ENCODE measurements around the gene NPAS4. TPM values are rescaled to one million over a fixed set of nuclear protein-coding genes. Genes with fewer than 3 reads are reported as not detected.
A peak's percentile ranks its signal among the peaks of the same experiment; 100 is the strongest.
"Not testable (repeated sequence)": the region's sequence is repeated elsewhere in the genome, so short reads cannot be mapped to it uniquely, and the experiment has no call there.

Gene NPAS4
- polyA plus RNA-seq, 1 donor (not counting 4 experiments of a cell fraction or from before 2014, with no cell fraction given): not detected

GRCh38 chr11:66429983-66430602, 9.3 kb downstream of the NPAS4 start:
- H3K27ac ChIP-seq (ENCODE audit: control insufficient read depth, insufficient read depth, low read length): no peak overlapping the region
- TF ChIP-seq CTCF (optimal IDR thresholded peaks at IDR 0.05 in 1 of 3, IDR thresholded peaks at IDR 0.05 in 1 of 3, conservative IDR thresholded peaks at IDR 0.05 in 1 of 3; ENCODE audit: extremely low read depth in 1 of 3, insufficient read depth in 2 of 3, low read length in 3 of 3): peak; percentile 82 to 95 (median 84)
- no peak for TF ChIP-seq EZH2 (IDR thresholded peaks at IDR 0.05; ENCODE audit: low read length)
- DNase-seq (ENCODE audit: low read depth, low spot score) (no peak), FAIRE-seq (peak; percentile 29)
- no peak overlapping the region for H3K9ac ChIP-seq (ENCODE audit: control insufficient read depth, extremely low read depth, insufficient read depth, low read length)
- no peak overlapping the region for H2AFZ ChIP-seq (ENCODE audit: control insufficient read depth, low read length)
- no peaks in the 10 kb centered on the region for H3K79me2 ChIP-seq (ENCODE audit: control insufficient read depth, insufficient read depth, low read length)
- no peaks in the 10 kb centered on the region for H3K4me1 ChIP-seq (ENCODE audit: control insufficient read depth, extremely low read depth, insufficient read depth, low read length)
- H4K20me1 ChIP-seq (ENCODE audit: control insufficient read depth, extremely low read depth, insufficient read depth, low read length): no peaks in the 10 kb centered on the region
- H3K9me3 ChIP-seq (ENCODE audit: control insufficient read depth, low read depth, low read length): no peaks in the 10 kb centered on the region
- no peak overlapping the region for H3K4me2 ChIP-seq (ENCODE audit: control insufficient read depth, extremely low read depth, insufficient read depth, low read depth, low read length)
- no peak overlapping the region for H3K4me3 ChIP-seq (ENCODE audit: control insufficient read depth in 2 of 3, extremely low read depth in 1 of 3, insufficient read depth in 2 of 3, low read depth in 1 of 3, low read length in 3 of 3)
- H3K9me1 ChIP-seq (ENCODE audit: control insufficient read depth, extremely low read depth, insufficient read depth, low read length): no peaks in the 10 kb centered on the region
- H3K36me3 ChIP-seq (ENCODE audit: control insufficient read depth in 2 of 2, extremely low read depth in 1 of 2, insufficient read depth in 2 of 2, low read length in 2 of 2): peaks cover 0 to 4% of the 10 kb centered on the region in 2 experiments
- no peaks in the 10 kb centered on the region for H3K27me3 ChIP-seq (ENCODE audit: control insufficient read depth, extremely low read depth, insufficient read depth, low read length)
- dilution Hi-C loops (cut with MboI; ENCODE audit: extremely low pct_ligation_motif_present, low sequenced_read_pairs): no loop called here

- H3K4me2 ChIP-seq (ENCODE audit: control insufficient read depth, extremely low read depth, insufficient read depth, low read depth, low read length); H3K9ac ChIP-seq (ENCODE audit: control insufficient read depth, extremely low read depth, insufficient read depth, low read length); H3K36me3 ChIP-seq (ENCODE audit: control insufficient read depth in 2 of 2, extremely low read depth in 1 of 2, insufficient read depth in 2 of 2, low read length in 2 of 2); H3K79me2 ChIP-seq (ENCODE audit: control insufficient read depth, insufficient read depth, low read length); H3K4me3 ChIP-seq (ENCODE audit: control insufficient read depth in 2 of 3, extremely low read depth in 1 of 3, insufficient read depth in 2 of 3, low read depth in 1 of 3, low read length in 3 of 3); dilution Hi-C loops (cut with MboI; ENCODE audit: extremely low pct_ligation_motif_present, low sequenced_read_pairs); H3K27me3 ChIP-seq (ENCODE audit: control insufficient read depth, extremely low read depth, insufficient read depth, low read length); H2AFZ ChIP-seq (ENCODE audit: control insufficient read depth, low read length); DNase-seq (ENCODE audit: low read depth, low spot score); H3K9me1 ChIP-seq (ENCODE audit: control insufficient read depth, extremely low read depth, insufficient read depth, low read length); H3K27ac ChIP-seq (ENCODE audit: control insufficient read depth, insufficient read depth, low read length); H3K9me3 ChIP-seq (ENCODE audit: control insufficient read depth, low read depth, low read length); FAIRE-seq; H4K20me1 ChIP-seq (ENCODE audit: control insufficient read depth, extremely low read depth, insufficient read depth, low read length); H3K4me1 ChIP-seq (ENCODE audit: control insufficient read depth, extremely low read depth, insufficient read depth, low read length): not testable (repeated sequence)
Measured at GRCh38 chr11:66431287-66431686, 10.5 kb downstream of the NPAS4 start.

GRCh38 chr11:66431871-66432329, 11.1 kb downstream of the NPAS4 start:
- H3K79me2 ChIP-seq (ENCODE audit: control insufficient read depth, insufficient read depth, low read length); H4K20me1 ChIP-seq (ENCODE audit: control insufficient read depth, extremely low read depth, insufficient read depth, low read length); DNase-seq (ENCODE audit: low read depth, low spot score); dilution Hi-C loops (cut with MboI; ENCODE audit: extremely low pct_ligation_motif_present, low sequenced_read_pairs); H3K4me1 ChIP-seq (ENCODE audit: control insufficient read depth, extremely low read depth, insufficient read depth, low read length); H3K27me3 ChIP-seq (ENCODE audit: control insufficient read depth, extremely low read depth, insufficient read depth, low read length); H2AFZ ChIP-seq (ENCODE audit: control insufficient read depth, low read length); H3K9me1 ChIP-seq (ENCODE audit: control insufficient read depth, extremely low read depth, insufficient read depth, low read length); H3K9me3 ChIP-seq (ENCODE audit: control insufficient read depth, low read depth, low read length); H3K9ac ChIP-seq (ENCODE audit: control insufficient read depth, extremely low read depth, insufficient read depth, low read length); FAIRE-seq; H3K27ac ChIP-seq (ENCODE audit: control insufficient read depth, insufficient read depth, low read length); H3K4me3 ChIP-seq (ENCODE audit: control insufficient read depth in 2 of 3, extremely low read depth in 1 of 3, insufficient read depth in 2 of 3, low read depth in 1 of 3, low read length in 3 of 3); H3K4me2 ChIP-seq (ENCODE audit: control insufficient read depth, extremely low read depth, insufficient read depth, low read depth, low read length); H3K36me3 ChIP-seq (ENCODE audit: control insufficient read depth in 2 of 2, extremely low read depth in 1 of 2, insufficient read depth in 2 of 2, low read length in 2 of 2): not testable (repeated sequence)
